ENCODE results near the gene LDLRAD4.

LDLRAD4 gene

GRCh38 chr18:13625843-13626543, 407.4 kb downstream of the LDLRAD4 start:
- no peak for DNase-seq (ENCODE audit: low read depth in 2 of 2)

GRCh38 chr18:13626544-13626908, 408.0 kb downstream of the LDLRAD4 start:
- DNase-seq (ENCODE audit: low read depth in 2 of 2): no peak

GRCh38 chr18:13627639-13628038, 409.1 kb downstream of the LDLRAD4 start:
- no peak for DNase-seq (ENCODE audit: low read depth in 2 of 2)

GRCh38 chr18:13628211-13628610, 409.7 kb downstream of the LDLRAD4 start:
- no peak for DNase-seq (ENCODE audit: low read depth in 2 of 2)

- no peak for DNase-seq (ENCODE audit: low read depth in 2 of 2)
Measured at GRCh38 chr18:13629841-13630715, 411.5 kb downstream of the LDLRAD4 start.

- no peak for DNase-seq (ENCODE audit: low read depth in 2 of 2)
Measured at GRCh38 chr18:13630716-13631268, 412.2 kb downstream of the LDLRAD4 start.

GRCh38 chr18:13633700-13634099, 415.1 kb downstream of the LDLRAD4 start:
- DNase-seq (ENCODE audit: low read depth in 2 of 2): no peak

GRCh38 chr18:13635046-13635445, 416.5 kb downstream of the LDLRAD4 start:
- no peak for DNase-seq (ENCODE audit: low read depth in 2 of 2)

- DNase-seq (ENCODE audit: low read depth in 2 of 2): no peak
Measured at GRCh38 chr18:13638719-13639595, 420.4 kb downstream of the LDLRAD4 start.

- DNase-seq (ENCODE audit: low read depth in 2 of 2): no peak
Measured at GRCh38 chr18:13640266-13640860, 421.8 kb downstream of the LDLRAD4 start.

- no peak for DNase-seq (ENCODE audit: low read depth in 2 of 2)
Measured at GRCh38 chr18:13641551-13642439, 423.2 kb downstream of the LDLRAD4 start.

- DNase-seq (ENCODE audit: low read depth in 2 of 2): no peak
Measured at GRCh38 chr18:13642440-13642827, 423.9 kb downstream of the LDLRAD4 start.

GRCh38 chr18:13643261-13643751, 424.7 kb downstream of the LDLRAD4 start:
- DNase-seq (ENCODE audit: low read depth in 2 of 2): no peak

- no peak for DNase-seq (ENCODE audit: low read depth in 2 of 2)
Measured at GRCh38 chr18:13645093-13645492, 426.5 kb downstream of the LDLRAD4 start.

GRCh38 chr18:13646633-13647032, 428.1 kb downstream of the LDLRAD4 start:
- no peak for DNase-seq (ENCODE audit: low read depth in 2 of 2)

- DNase-seq (ENCODE audit: low read depth in 2 of 2): no peak
Measured at GRCh38 chr18:13647761-13648160, 429.2 kb downstream of the LDLRAD4 start.

- no peak for DNase-seq (ENCODE audit: low read depth in 2 of 2)
Measured at GRCh38 chr18:13649397-13650390, 431.1 kb downstream of the LDLRAD4 start.

- DNase-seq (ENCODE audit: low read depth in 2 of 2): no peak
Measured at GRCh38 chr18:13653746-13654433, 435.3 kb downstream of the LDLRAD4 start.
